ENCODE measurements around the gene RBM19.
"Not testable (repeated sequence)": the region's sequence is repeated elsewhere in the genome, so short reads cannot be mapped to it uniquely, and the experiment has no call there.

The RBM19 gene

GRCh38 chr12:113831476-113831875 is 134.6 kb downstream of the RBM19 start:
- DNase-seq (ENCODE audit: low read depth) = no peak

- DNase-seq (ENCODE audit: low read depth) = no peak
These were observed 135.1 kb downstream of the RBM19 start for GRCh38 chr12:113831016-113831415.

GRCh38 chr12:113829212-113829611 is 136.9 kb downstream of the RBM19 start:
- no peak for DNase-seq (ENCODE audit: low read depth)

GRCh38 chr12:113827539-113828114 is 138.5 kb downstream of the RBM19 start:
- no peak for DNase-seq (ENCODE audit: low read depth)

GRCh38 chr12:113826805-113827538 is 139.2 kb downstream of the RBM19 start:
- no peak for DNase-seq (ENCODE audit: low read depth)

GRCh38 chr12:113825705-113826104 is 140.4 kb downstream of the RBM19 start:
- DNase-seq (ENCODE audit: low read depth) = no peak

- no peak for DNase-seq (ENCODE audit: low read depth)
These were observed 142.3 kb downstream of the RBM19 start for GRCh38 chr12:113823816-113824215.

GRCh38 chr12:113823016-113823415 is 143.1 kb downstream of the RBM19 start:
- no peak for DNase-seq (ENCODE audit: low read depth)

GRCh38 chr12:113820842-113821241 is 145.3 kb downstream of the RBM19 start:
- DNase-seq (ENCODE audit: low read depth) = no peak

- DNase-seq (ENCODE audit: low read depth) = no peak
These were observed 145.8 kb downstream of the RBM19 start for GRCh38 chr12:113820309-113820708.

GRCh38 chr12:113819495-113819894 is 146.6 kb downstream of the RBM19 start:
- no peak for DNase-seq (ENCODE audit: low read depth)

GRCh38 chr12:113818833-113819232 is 147.3 kb downstream of the RBM19 start:
- DNase-seq (ENCODE audit: low read depth) = no peak

GRCh38 chr12:113818283-113818682 is 147.8 kb downstream of the RBM19 start:
- no peak for DNase-seq (ENCODE audit: low read depth)

- no peak for DNase-seq (ENCODE audit: low read depth)
These were observed 149.3 kb downstream of the RBM19 start for GRCh38 chr12:113816866-113817265.

GRCh38 chr12:113815031-113815430 is 151.1 kb downstream of the RBM19 start:
- DNase-seq (ENCODE audit: low read depth) = no peak

- no peak for DNase-seq (ENCODE audit: low read depth)
These were observed 152.9 kb downstream of the RBM19 start for GRCh38 chr12:113813229-113813541.

GRCh38 chr12:113812411-113813228 is 153.5 kb downstream of the RBM19 start:
- no peak for DNase-seq (ENCODE audit: low read depth)

- DNase-seq (ENCODE audit: low read depth) = not testable (repeated sequence)
These were observed 156.5 kb downstream of the RBM19 start for GRCh38 chr12:113809462-113810220.

GRCh38 chr12:113808095-113808951 is 157.8 kb downstream of the RBM19 start:
- DNase-seq (ENCODE audit: low read depth) = no peak

GRCh38 chr12:113805673-113806072 is 160.5 kb downstream of the RBM19 start:
- DNase-seq (ENCODE audit: low read depth) = no peak

- no peak for DNase-seq (ENCODE audit: low read depth)
These were observed 161.0 kb downstream of the RBM19 start for GRCh38 chr12:113804961-113805600.
